Glutamatergic neuron (in vitro differentiated cells): ENCODE measurements around the gene SNX8. TPM values are rescaled to one million over a fixed set of nuclear protein-coding genes. Genes with fewer than 3 reads are reported as not detected.

Source experiments
- DNase-seq: peaks from one replicate; pipeline ENCODE4 v3.0.0; 2022
- H3K27ac Mint-ChIP-seq: one replicate; pipeline ENCODE4 v1.8.0; 2020; ENCODE audit warnings: mild to moderate bottlenecking, mixed read lengths, inconsistent platforms; ENCODE audit not compliant: unreplicated experiment
- H3K27me3 Mint-ChIP-seq: one replicate; pipeline ENCODE4 v1.8.0; 2020; ENCODE audit warnings: mild to moderate bottlenecking, moderate library complexity, mixed read lengths, inconsistent platforms; ENCODE audit not compliant: unreplicated experiment
- H3K36me3 Mint-ChIP-seq: one replicate; pipeline ENCODE4 v1.8.0; 2020; ENCODE audit warnings: mild to moderate bottlenecking, mixed read lengths, inconsistent platforms; ENCODE audit not compliant: unreplicated experiment
- H3K4me1 Mint-ChIP-seq: one replicate; pipeline ENCODE4 v1.8.0; 2020; ENCODE audit warnings: mild to moderate bottlenecking, low read depth, mixed read lengths, inconsistent platforms; ENCODE audit not compliant: unreplicated experiment
- H3K4me3 Mint-ChIP-seq: one replicate; pipeline ENCODE4 v1.8.0; 2020; ENCODE audit warnings: mild to moderate bottlenecking, mixed read lengths, inconsistent platforms; ENCODE audit not compliant: unreplicated experiment
- H3K9me3 Mint-ChIP-seq: one replicate; pipeline ENCODE4 v1.8.0; 2020; ENCODE audit warnings: mild to moderate bottlenecking, moderate library complexity, mixed read lengths, inconsistent platforms; ENCODE audit not compliant: unreplicated experiment
- total RNA-seq: library from RNA; stranded (reverse); fragmentation: NEBNext Ultra II Directional; extraction: Animal tissue kit (Norgen Biotek cat#: 25700); gene quantifications from one replicate; pipeline ENCODE4 v1.2.1, GENCODE V29; 2021; ENCODE audit not compliant: unreplicated experiment
- TF ChIP-seq, protein P1 (sequence below): fragments of 200-600 bp; sonication (generic); IDR thresholded peaks from one replicate; pipeline ENCODE4 v1.5.0; 2021; ENCODE audit not compliant: partially characterized antibody, unreplicated experiment

SNX8 gene
- total RNA-seq, 1 donor from 2014 or later = 22.2 TPM

DNA sequence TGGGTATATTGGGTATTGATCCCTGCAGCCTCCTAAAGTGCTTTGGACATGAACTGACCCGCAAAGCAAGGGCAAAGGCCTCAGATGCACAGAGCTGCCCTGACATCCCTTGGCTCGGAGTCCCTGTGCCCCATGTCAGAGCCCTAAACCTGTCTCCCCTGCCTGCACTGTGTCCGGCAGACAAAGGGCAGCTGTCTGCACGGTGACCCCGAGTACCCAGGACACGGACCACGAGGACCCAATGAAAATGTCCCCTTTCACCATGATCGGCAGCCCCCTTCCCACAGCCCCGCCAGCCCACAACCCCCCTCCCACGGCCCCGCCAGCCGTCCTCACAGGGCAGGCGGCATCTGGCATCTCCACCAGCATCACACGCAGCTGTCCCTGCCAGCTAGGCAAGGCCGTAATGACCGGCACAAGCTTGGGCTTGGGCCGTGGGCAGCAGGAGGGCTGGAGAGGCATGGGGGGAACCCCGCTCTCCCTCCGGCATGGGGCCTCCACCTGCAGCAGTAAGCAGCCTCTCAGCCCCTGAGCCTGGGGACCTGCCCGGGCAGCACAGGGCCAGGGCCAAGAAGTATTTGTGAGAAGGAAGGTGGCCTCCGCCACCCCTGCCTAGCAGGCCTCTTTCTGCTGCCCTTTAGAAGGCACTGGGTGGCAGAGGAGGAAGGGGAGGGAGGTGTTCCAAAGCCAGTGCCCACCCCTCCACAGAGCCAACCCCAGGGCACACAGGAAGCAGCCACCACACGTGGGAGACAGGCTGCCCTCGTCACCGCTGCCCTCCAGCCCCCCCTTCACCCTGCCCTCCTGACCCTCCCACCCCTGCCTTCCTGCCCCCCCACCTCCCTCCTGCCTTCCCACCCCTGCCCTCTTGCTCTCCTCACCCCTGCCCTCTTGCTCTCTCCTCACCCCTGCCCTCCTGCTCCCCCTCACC lies 62.1 kb downstream of the SNX8 start:
- no peak for DNase-seq
- TF ChIP-seq, protein P1, sequence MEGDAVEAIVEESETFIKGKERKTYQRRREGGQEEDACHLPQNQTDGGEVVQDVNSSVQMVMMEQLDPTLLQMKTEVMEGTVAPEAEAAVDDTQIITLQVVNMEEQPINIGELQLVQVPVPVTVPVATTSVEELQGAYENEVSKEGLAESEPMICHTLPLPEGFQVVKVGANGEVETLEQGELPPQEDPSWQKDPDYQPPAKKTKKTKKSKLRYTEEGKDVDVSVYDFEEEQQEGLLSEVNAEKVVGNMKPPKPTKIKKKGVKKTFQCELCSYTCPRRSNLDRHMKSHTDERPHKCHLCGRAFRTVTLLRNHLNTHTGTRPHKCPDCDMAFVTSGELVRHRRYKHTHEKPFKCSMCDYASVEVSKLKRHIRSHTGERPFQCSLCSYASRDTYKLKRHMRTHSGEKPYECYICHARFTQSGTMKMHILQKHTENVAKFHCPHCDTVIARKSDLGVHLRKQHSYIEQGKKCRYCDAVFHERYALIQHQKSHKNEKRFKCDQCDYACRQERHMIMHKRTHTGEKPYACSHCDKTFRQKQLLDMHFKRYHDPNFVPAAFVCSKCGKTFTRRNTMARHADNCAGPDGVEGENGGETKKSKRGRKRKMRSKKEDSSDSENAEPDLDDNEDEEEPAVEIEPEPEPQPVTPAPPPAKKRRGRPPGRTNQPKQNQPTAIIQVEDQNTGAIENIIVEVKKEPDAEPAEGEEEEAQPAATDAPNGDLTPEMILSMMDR = no peak
- no peaks in the 10 kb centered on the region for H3K36me3 Mint-ChIP-seq
- H3K4me1 Mint-ChIP-seq = no peaks in the 10 kb centered on the region
- no peak overlapping the region for H3K4me3 Mint-ChIP-seq
- no peak overlapping the region for H3K27ac Mint-ChIP-seq
- H3K9me3 Mint-ChIP-seq = peaks cover 3% of the 10 kb centered on the region
- H3K27me3 Mint-ChIP-seq = no peaks in the 10 kb centered on the region

DNA sequence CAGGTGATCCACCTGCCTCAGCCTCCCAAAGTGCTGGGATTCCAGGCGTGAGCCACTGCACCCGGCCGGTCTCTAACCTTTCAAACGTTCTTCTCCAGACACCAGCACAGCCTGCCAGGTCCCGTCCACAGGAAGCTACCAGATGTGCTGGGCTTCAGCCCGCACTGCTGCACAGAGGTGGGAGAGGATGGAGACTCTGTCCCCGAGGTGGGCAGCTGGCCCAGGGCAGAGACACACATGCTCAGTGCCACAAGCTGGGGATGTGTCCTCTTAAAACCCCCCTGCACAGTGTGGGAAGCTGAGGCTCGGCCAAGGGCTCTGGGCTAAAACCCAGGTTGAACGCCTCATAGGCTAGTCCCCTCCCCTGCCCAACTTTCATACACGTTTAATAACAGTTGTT lies 62.9 kb downstream of the SNX8 start:
- TF ChIP-seq, protein P1 = no peak
- H3K4me3 Mint-ChIP-seq = no peak overlapping the region
- no peaks in the 10 kb centered on the region for H3K4me1 Mint-ChIP-seq
- H3K27ac Mint-ChIP-seq = no peak overlapping the region
- H3K9me3 Mint-ChIP-seq = peaks cover 5% of the 10 kb centered on the region
- H3K36me3 Mint-ChIP-seq = no peaks in the 10 kb centered on the region
- no peaks in the 10 kb centered on the region for H3K27me3 Mint-ChIP-seq
- no peak for DNase-seq

DNA sequence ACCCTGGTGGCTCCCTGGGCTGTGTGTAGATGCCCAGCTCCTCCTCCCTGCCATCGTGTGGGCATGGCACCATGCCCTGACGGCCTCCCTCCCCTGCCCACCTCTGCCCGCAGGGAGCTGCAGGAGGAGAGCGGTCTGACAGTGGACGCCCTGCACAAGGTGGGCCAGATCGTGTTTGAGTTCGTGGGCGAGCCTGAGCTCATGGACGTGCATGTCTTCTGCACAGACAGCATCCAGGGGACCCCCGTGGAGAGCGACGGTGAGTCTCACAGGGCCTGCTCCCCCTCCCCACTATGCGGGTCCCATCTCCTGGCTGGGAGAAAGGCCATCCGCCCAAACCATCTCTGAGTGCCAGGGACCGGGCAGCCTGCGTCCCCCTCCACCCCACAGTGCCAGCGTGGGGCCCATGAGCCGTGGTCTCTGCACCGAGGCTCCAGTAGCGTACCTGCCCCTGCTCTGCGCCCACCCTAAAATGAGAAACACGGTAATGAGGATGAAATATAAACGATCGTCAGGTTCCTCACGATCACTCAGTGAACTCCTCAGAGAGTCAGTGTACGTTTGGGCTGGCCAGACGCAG lies 64.4 kb downstream of the SNX8 start:
- Mint-ChIP-seq H3K4me3 (no peak overlapping the region), H3K36me3 (no peaks in the 10 kb centered on the region), H3K27me3 (no peaks in the 10 kb centered on the region), H3K27ac (no peak overlapping the region), H3K9me3 (peaks cover 1% of the 10 kb centered on the region), H3K4me1 (peaks cover 2% of the 10 kb centered on the region)
- TF ChIP-seq, protein P1 = no peak
- DNase-seq = no peak

DNA sequence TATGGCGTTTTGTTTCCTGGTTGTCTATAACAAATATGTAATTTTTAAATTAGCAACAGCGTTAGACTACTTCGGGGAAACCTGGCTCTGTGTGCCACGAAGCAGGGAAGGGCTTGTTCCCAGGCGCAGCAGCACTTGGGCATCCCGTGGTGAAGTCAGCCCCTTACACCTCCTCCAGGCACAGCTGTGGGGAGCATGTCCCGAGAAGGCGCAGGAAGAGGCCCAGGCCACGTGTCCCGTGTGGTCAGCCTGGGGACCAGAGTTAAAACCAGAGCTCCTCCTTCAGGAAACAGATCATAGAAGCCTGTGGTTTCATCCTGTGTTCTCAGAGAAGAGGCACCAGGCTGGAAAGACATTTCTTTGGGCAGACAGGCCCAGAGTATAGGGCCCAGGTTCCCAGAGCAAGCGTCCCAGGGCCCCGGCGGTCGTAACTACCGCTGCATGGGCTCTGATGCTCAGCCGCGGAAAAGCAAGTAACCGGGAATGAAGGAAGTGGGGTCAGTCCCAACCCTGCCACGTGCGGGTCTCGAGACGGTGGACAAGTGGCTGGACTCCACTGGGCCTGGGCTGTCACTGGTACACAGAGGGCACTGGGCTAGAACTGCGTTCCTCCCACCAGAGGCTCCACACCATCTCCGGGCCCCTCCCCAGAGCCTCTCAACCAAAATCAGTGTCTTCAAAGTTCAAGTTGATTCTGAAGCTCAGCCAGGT lies 65.1 kb downstream of the SNX8 start:
- no peaks in the 10 kb centered on the region for H3K36me3 Mint-ChIP-seq
- H3K9me3 Mint-ChIP-seq = peaks cover 3% of the 10 kb centered on the region
- H3K27ac Mint-ChIP-seq = no peak overlapping the region
- no peak for DNase-seq
- no peak overlapping the region for H3K4me3 Mint-ChIP-seq
- peaks cover 2% of the 10 kb centered on the region for H3K4me1 Mint-ChIP-seq
- TF ChIP-seq, protein P1 = no peak
- H3K27me3 Mint-ChIP-seq = no peaks in the 10 kb centered on the region
